Panc1 (cell line): ENCODE measurements around the gene ACO1. TPM values are rescaled to one million over a fixed set of nuclear protein-coding genes. Genes with fewer than 3 reads are reported as not detected.

Experiments used
- ATAC-seq: fragments of 200-7000 bp; cut with Tn5 transposase; 2 replicates; pipeline ENCODE4 v1.9.1; 2020; ENCODE audit warnings: mild to moderate bottlenecking, moderate library complexity
- BruUV-seq: library from RNA; stranded (reverse); fragments of 400-500 nt; replicated peaks from 2 replicates; lab custom pipeline; 2021; lab: Mats Ljungman, UMichigan
- CTCF ChIA-PET: fragments of 300-600 bp; sonication (Branson Sonifier 250); formaldehyde crosslinking; loops from one replicate; lab custom pipeline; 2022; ENCODE audit warnings: antibody characterized with exemption; lab: Charles Lee
- POLR2A ChIA-PET: fragments of 300-600 bp; sonication (Branson Sonifier 250); formaldehyde crosslinking; loops from one replicate; lab custom pipeline; 2022; ENCODE audit warnings: antibody characterized with exemption; lab: Charles Lee
- DNase-seq: peaks from one replicate; pipeline ENCODE4 v3.0.0-alpha.2; 2010; ENCODE audit warnings: low read depth, low spot score
- H3K27ac ChIP-seq: 2 replicates; pipeline ENCODE4 v1.5.1; 2011; ENCODE audit warnings: mild to moderate bottlenecking, low read length, inconsistent platforms
- H3K27me3 ChIP-seq: fragments of 200-500 bp; sonication (Bioruptor generic); 2 replicates; pipeline ENCODE4 v1.6.0; 2014; ENCODE audit warnings: low read length, inconsistent platforms; ENCODE audit not compliant: control insufficient read depth, insufficient read depth
- H3K36me3 ChIP-seq: fragments of 200-500 bp; sonication (Bioruptor generic); 2 replicates; pipeline ENCODE4 v1.5.1; 2014; ENCODE audit warnings: inconsistent platforms, mild to moderate bottlenecking, low read length, moderate library complexity; ENCODE audit not compliant: control insufficient read depth, insufficient read depth
- H3K4me1 ChIP-seq: 2 replicates; pipeline ENCODE4 v1.5.1; 2011; ENCODE audit warnings: inconsistent platforms, mild to moderate bottlenecking, low read length, moderate library complexity; ENCODE audit not compliant: control insufficient read depth, insufficient read depth
- H3K4me3 ChIP-seq, 2 experiments: 2 replicates each; pipeline ENCODE4 v1.5.1; 2011 to 2012; ENCODE audit warnings: low read depth in 2 of 2, low read length in 2 of 2, mild to moderate bottlenecking in 2 of 2, inconsistent platforms in 1 of 2, moderate library complexity in 1 of 2
- H3K9me3 ChIP-seq: fragments of 200-500 bp; sonication (Bioruptor generic); 2 replicates; pipeline ENCODE4 v1.5.1; 2014; ENCODE audit warnings: low read depth, mild to moderate bottlenecking, inconsistent platforms, low read length, moderate library complexity; ENCODE audit not compliant: control insufficient read depth, insufficient read depth
- CTCF ChIP-seq: fragments of 450-650 bp; IDR thresholded peaks from 2 replicates; pipeline ENCODE4 v1.5.1; 2017; ENCODE audit warnings: mild to moderate bottlenecking
- POLR2AphosphoS5 ChIP-seq: IDR thresholded peaks from 2 replicates; pipeline ENCODE4 v1.6.1; 2012; ENCODE audit warnings: mild to moderate bottlenecking, low read depth, low read length, moderate library complexity
- REST ChIP-seq, 2 experiments: IDR thresholded peaks; 2 replicates each; pipeline ENCODE4 v1.6.1; 2011 to 2012; ENCODE audit warnings: low read depth in 2 of 2, control low read depth in 1 of 2, low read length in 1 of 2, mild to moderate bottlenecking in 1 of 2, moderate library complexity in 1 of 2; ENCODE audit not compliant: insufficient read depth in 1 of 2
- SIN3A ChIP-seq: IDR thresholded peaks from 2 replicates; pipeline ENCODE4 v1.6.1; 2012; ENCODE audit warnings: low read depth, mild to moderate bottlenecking, low read length, moderate library complexity, borderline replicate concordance; ENCODE audit not compliant: insufficient read depth
- TCF7L2 ChIP-seq: IDR thresholded peaks from 2 replicates; pipeline ENCODE4 v1.6.1; 2011; ENCODE audit warnings: mild to moderate bottlenecking, low read depth, low read length, inconsistent platforms
- in situ Hi-C: cut with HindIII; loops from 2 replicates; pipeline ENCODE4 v1.10.0; 2016; ENCODE audit warnings: low sequenced_read_pairs, low pct_unique_long_range_greater_than_20kb
- intact Hi-C: fragments of 100-400 bp; cut with micrococcal nuclease; formaldehyde crosslinking; loops from one replicate; pipeline ENCODE4 v1.10.0; 2022; ENCODE audit not compliant: unreplicated experiment
- total RNA-seq: library from RNA; stranded (reverse); gene quantifications from one replicate; pipeline ENCODE4 v1.2.1, GENCODE V29; 2021; ENCODE audit not compliant: unreplicated experiment

Gene ACO1
- total RNA-seq, 1 experiment from 2014 or later = 49.3 TPM

- no peak overlapping the region for H3K27ac ChIP-seq
- H3K4me1 ChIP-seq = no peaks in the 10 kb centered on the region
- H3K9me3 ChIP-seq = no peaks in the 10 kb centered on the region
- ATAC-seq (no peak), DNase-seq (no peak)
- H3K36me3 ChIP-seq = peaks cover 14% of the 10 kb centered on the region
- BruUV-seq = no TSS peak
- in situ Hi-C loops = no loop called here
- H3K27me3 ChIP-seq = no peaks in the 10 kb centered on the region
- POLR2A ChIA-PET = no interaction called here
- intact Hi-C loops = loop anchor here (10.0 kb wide), 1 partner anchor 133 kb away; the partner anchor contains the start of gene NDUFB6
- CTCF ChIA-PET = interaction anchor here (0.7 kb wide), 1 partner anchor 111 kb away, joined by 3 read pairs; the partner anchor contains the start of gene TOPORS
- no peak overlapping the region for H3K4me3 ChIP-seq
- TF ChIP-seq CTCF (no peak), TCF7L2 (no peak)
Measured at GRCh38 chr9:32441678-32442077, 57.2 kb downstream of the ACO1 start.

DNA sequence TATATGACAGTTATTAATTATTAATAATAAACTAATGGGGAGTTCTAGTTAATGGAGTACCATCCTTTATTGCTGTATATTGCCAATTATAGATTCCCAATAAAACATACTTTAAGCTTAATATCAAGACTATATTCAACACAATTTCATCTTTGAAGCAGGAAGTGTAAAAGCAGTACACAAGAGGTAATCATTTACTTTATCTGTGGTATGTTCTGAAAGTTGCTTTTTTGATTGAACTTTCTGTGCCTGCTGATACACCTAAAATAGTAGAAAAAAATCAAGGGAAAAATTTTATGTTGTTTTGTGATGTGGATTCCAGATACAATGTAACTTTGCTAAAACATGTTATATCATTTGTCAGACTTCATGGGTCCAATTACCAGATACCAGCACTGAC, 58.0 kb downstream of the ACO1 start:
- ChIA-PET POLR2A (no interaction called here), CTCF (interaction anchor here (0.6 kb wide), 1 partner anchor 15 kb away, joined by 3 read pairs; no protein-coding TSS in a partner anchor)
- no peak for ATAC-seq
- H3K36me3 ChIP-seq = peaks cover 14% of the 10 kb centered on the region
- no peak overlapping the region for H3K4me3 ChIP-seq
- intact Hi-C loops = loop anchor here (10.0 kb wide), 1 partner anchor 132 kb away; the partner anchor contains the start of gene NDUFB6
- no TSS peak for BruUV-seq
- no peaks in the 10 kb centered on the region for H3K4me1 ChIP-seq
- H3K27ac ChIP-seq = no peak overlapping the region
- no peak for DNase-seq
- no peaks in the 10 kb centered on the region for H3K27me3 ChIP-seq
- TF ChIP-seq SIN3A = no peak
- no peak for TF ChIP-seq CTCF
- TF ChIP-seq TCF7L2 = no peak
- no peak for TF ChIP-seq POLR2AphosphoS5
- no peak for TF ChIP-seq REST (IDR thresholded peaks at IDR 0.05; ENCODE audit: insufficient read depth in 1 of 2, low read depth in 2 of 2, low read length in 1 of 2)
- in situ Hi-C loops = no loop called here
- no peaks in the 10 kb centered on the region for H3K9me3 ChIP-seq
